Loucy (cell line): Measurements from ENCODE around the gene ZBTB20.

ENCODE experiments used
- H2AFZ ChIP-seq: fragments of 200-600 bp; sonication (generic); 2 replicates; pipeline ENCODE4 v1.6.0; 2016; ENCODE audit warnings: antibody characterized with exemption, mild to moderate bottlenecking, low read length, moderate library complexity
- H3F3A ChIP-seq: fragments of 200-600 bp; 2 replicates; pipeline ENCODE4 v1.6.0; 2016; ENCODE audit warnings: antibody characterized with exemption, low read depth, mild to moderate bottlenecking
- H3K27me3 ChIP-seq: fragments of 200-600 bp; sonication (generic); 2 replicates; pipeline ENCODE4 v1.6.1; 2014; ENCODE audit warnings: low read length, mild to moderate bottlenecking; ENCODE audit not compliant: insufficient read depth, poor library complexity, severe bottlenecking
- H3K36me3 ChIP-seq: fragments of 200-600 bp; sonication (generic); 2 replicates; pipeline ENCODE4 v1.6.1; 2016; ENCODE audit warnings: low read length; ENCODE audit not compliant: insufficient read depth
- H3K4me1 ChIP-seq: fragments of 200-600 bp; sonication (generic); 2 replicates; pipeline ENCODE4 v1.5.1; 2014; ENCODE audit warnings: low read length, mild to moderate bottlenecking; ENCODE audit not compliant: insufficient read depth, poor library complexity, severe bottlenecking
- H3K4me2 ChIP-seq: fragments of 200-600 bp; sonication (generic); 2 replicates; pipeline ENCODE4 v1.6.0; 2014; ENCODE audit warnings: antibody characterized with exemption, low read length, low read depth, mild to moderate bottlenecking; ENCODE audit not compliant: poor library complexity, severe bottlenecking
- H3K4me3 ChIP-seq: fragments of 200-600 bp; sonication (generic); 2 replicates; pipeline ENCODE4 v1.5.1; 2014; ENCODE audit warnings: low read length, mild to moderate bottlenecking, mixed read lengths; ENCODE audit not compliant: poor library complexity, severe bottlenecking
- H3K79me2 ChIP-seq: fragments of 200-600 bp; sonication (generic); 2 replicates; pipeline ENCODE4 v1.6.1; 2014; ENCODE audit warnings: low read length; ENCODE audit not compliant: insufficient read depth
- H3K9ac ChIP-seq: fragments of 200-600 bp; sonication (generic); 2 replicates; pipeline ENCODE4 v1.6.0; 2014; ENCODE audit warnings: mild to moderate bottlenecking, low read depth, low read length, moderate library complexity; ENCODE audit not compliant: poor library complexity, severe bottlenecking
- H3K9me2 ChIP-seq: fragments of 200-600 bp; sonication (generic); replicated peaks from 2 replicates; pipeline ENCODE4 v1.6.1; 2016; ENCODE audit warnings: low read depth, low read length, mixed read lengths
- H3K9me3 ChIP-seq: fragments of 200-600 bp; sonication (generic); 2 replicates; pipeline ENCODE4 v1.6.1; 2014; ENCODE audit warnings: mild to moderate bottlenecking, antibody characterized with exemption, low read length, low read depth; ENCODE audit not compliant: insufficient read depth
- H4K20me1 ChIP-seq: fragments of 200-600 bp; sonication (generic); 2 replicates; pipeline ENCODE4 v1.6.0; 2014; ENCODE audit warnings: antibody characterized with exemption, low read length, mild to moderate bottlenecking; ENCODE audit not compliant: insufficient read depth, poor library complexity, severe bottlenecking
- EZH2phosphoT487 ChIP-seq: fragments of 200-600 bp; IDR thresholded peaks from 2 replicates; pipeline ENCODE4 v1.6.1; 2018; ENCODE audit warnings: antibody characterized with exemption, mild to moderate bottlenecking, moderate library complexity, borderline replicate concordance
- TF ChIP-seq, protein P1 (sequence below): fragments of 200-600 bp; sonication (generic); conservative IDR thresholded peaks from 2 replicates; pipeline ENCODE4 v1.5.1; 2014; ENCODE audit warnings: mild to moderate bottlenecking, antibody characterized with exemption, low read length

The ZBTB20 gene

DNA sequence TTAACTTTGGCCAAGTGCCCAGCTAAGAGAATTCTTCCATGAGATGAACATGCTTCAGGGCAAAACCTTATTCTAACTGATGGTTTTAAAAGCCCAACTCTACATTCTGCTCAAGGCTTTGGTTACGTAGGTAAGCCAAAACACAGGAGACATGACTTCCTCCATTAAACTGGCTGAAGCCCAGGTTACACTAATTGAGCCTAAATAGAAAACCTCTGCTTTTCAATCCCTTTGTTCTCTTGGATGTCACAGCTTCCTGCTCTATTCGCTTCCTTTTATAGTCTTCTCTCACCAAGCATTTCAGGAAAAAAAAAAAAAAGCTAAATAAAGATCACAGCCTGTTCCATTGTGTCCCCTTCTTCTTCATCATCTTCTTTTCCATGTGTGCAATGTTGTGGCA lies 432.9 kb downstream of the ZBTB20 start:
- Histone ChIP-seq H3K4me1 (peaks cover 24% of the 10 kb centered on the region), H3K9me2 (no peaks in the 10 kb centered on the region), H3K79me2 (no peaks in the 10 kb centered on the region), H3K4me3 (no peak overlapping the region), H3K9ac (no peak overlapping the region), H2AFZ (no peak overlapping the region), H4K20me1 (no peaks in the 10 kb centered on the region), H3K27me3 (no peaks in the 10 kb centered on the region), H3K36me3 (no peaks in the 10 kb centered on the region), H3F3A (no peaks in the 10 kb centered on the region), H3K9me3 (no peaks in the 10 kb centered on the region), H3K4me2 (no peak overlapping the region)
- no peak for TF ChIP-seq EZH2phosphoT487
- TF ChIP-seq, protein P1, sequence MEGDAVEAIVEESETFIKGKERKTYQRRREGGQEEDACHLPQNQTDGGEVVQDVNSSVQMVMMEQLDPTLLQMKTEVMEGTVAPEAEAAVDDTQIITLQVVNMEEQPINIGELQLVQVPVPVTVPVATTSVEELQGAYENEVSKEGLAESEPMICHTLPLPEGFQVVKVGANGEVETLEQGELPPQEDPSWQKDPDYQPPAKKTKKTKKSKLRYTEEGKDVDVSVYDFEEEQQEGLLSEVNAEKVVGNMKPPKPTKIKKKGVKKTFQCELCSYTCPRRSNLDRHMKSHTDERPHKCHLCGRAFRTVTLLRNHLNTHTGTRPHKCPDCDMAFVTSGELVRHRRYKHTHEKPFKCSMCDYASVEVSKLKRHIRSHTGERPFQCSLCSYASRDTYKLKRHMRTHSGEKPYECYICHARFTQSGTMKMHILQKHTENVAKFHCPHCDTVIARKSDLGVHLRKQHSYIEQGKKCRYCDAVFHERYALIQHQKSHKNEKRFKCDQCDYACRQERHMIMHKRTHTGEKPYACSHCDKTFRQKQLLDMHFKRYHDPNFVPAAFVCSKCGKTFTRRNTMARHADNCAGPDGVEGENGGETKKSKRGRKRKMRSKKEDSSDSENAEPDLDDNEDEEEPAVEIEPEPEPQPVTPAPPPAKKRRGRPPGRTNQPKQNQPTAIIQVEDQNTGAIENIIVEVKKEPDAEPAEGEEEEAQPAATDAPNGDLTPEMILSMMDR, result no peak

DNA sequence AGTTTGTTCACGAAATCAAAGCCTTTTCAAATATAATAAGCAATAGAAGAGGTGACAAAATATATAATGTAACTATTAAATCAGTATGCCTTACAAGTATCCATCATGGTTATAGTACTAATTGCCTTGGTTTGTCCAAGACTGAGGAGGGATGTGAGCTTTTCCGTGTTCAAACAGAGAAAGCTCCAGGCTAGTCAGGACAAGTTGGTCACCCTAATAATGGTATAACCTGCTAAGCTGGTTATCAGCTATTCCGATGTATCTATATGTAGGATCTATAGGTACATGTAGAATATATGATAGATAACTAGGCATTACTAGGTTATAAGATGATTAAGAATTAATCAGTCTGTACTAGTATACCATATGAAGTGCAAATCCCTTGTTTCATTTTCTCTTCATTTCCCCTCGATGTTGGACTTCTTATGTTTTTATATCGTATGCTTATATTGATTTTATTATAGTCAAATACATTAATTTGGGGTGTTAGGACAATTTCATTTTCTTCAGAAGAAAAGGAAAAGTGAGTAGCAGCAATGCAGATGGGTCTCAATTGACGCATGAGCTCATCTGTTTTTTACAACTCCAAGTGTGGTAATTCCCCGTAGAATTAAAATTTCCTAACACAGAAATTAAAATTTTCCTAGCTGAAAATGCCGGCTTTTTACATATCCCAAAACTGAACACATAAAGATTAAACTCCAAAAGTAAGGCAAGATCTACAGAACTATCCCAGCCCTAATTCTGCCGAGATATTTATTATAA lies 434.2 kb downstream of the ZBTB20 start:
- Histone ChIP-seq H3K4me2 (no peak overlapping the region), H3K79me2 (no peaks in the 10 kb centered on the region), H3F3A (no peaks in the 10 kb centered on the region), H3K9ac (no peak overlapping the region), H4K20me1 (no peaks in the 10 kb centered on the region), H2AFZ (no peak overlapping the region), H3K4me3 (no peak overlapping the region), H3K9me2 (no peaks in the 10 kb centered on the region), H3K9me3 (no peaks in the 10 kb centered on the region), H3K27me3 (no peaks in the 10 kb centered on the region), H3K36me3 (no peaks in the 10 kb centered on the region), H3K4me1 (peaks cover 24% of the 10 kb centered on the region)
- TF ChIP-seq EZH2phosphoT487, result no peak
- TF ChIP-seq, protein P1, result no peak

DNA sequence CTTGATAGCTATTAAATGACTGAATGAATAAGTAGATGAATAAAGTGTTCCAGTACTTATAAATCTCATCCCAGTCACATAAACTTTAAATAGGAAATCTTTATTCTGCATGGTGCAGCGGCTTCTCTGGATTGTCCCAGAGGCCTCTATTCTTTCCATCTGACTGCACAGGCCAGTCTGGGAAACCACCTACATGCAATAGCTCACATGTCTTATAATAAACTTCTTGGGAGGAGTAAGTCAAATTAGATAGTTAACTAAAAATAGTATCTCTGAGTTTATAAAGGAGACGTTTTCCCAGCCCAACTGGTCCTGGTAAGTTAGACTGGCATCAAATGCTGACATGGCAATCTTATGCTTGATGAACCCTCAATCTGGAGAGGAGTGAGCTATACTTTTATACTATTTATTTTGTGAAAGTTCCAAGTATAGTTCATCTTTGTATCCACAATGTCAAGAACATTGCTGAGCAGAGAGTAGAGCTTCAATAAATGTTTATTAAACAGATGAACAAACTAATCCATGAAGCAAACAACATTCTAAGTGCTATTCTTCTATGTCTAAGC lies 435.7 kb downstream of the ZBTB20 start:
- Histone ChIP-seq H3K9ac (no peak overlapping the region), H3K36me3 (no peaks in the 10 kb centered on the region), H4K20me1 (no peaks in the 10 kb centered on the region), H3K9me3 (no peaks in the 10 kb centered on the region), H3K79me2 (no peaks in the 10 kb centered on the region), H3F3A (no peaks in the 10 kb centered on the region), H3K27me3 (no peaks in the 10 kb centered on the region), H3K4me2 (no peak overlapping the region), H2AFZ (no peak overlapping the region), H3K4me3 (no peak overlapping the region), H3K4me1 (peaks cover 13% of the 10 kb centered on the region), H3K9me2 (no peaks in the 10 kb centered on the region)
- TF ChIP-seq EZH2phosphoT487, result no peak
- TF ChIP-seq, protein P1, result no peak
